Subcutaneous adipose tissue (tissue), 4 donors: ENCODE data around the gene STX11. TPM values are rescaled to one million over a fixed set of nuclear protein-coding genes. Genes with fewer than 3 reads are reported as not detected.

Source experiments
- total RNA-seq, 4 donors: library from RNA; depleted of rRNA; stranded (reverse); fragments of >200 nt; gene quantifications; one replicate each; pipeline ENCODE4 v1.1.0, GENCODE V29; 2016
- TF ChIP-seq, protein P1 (sequence below): fragments of 450-650 bp; IDR thresholded peaks from one replicate; pipeline ENCODE4 v1.5.1; 2016; ENCODE audit warnings: low read depth, mild to moderate bottlenecking, control low read depth, antibody characterized with exemption, moderate library complexity

STX11 gene
- total RNA-seq, 4 donors from 2014 or later, result 42.6 to 103 (median 48.3) TPM

DNA sequence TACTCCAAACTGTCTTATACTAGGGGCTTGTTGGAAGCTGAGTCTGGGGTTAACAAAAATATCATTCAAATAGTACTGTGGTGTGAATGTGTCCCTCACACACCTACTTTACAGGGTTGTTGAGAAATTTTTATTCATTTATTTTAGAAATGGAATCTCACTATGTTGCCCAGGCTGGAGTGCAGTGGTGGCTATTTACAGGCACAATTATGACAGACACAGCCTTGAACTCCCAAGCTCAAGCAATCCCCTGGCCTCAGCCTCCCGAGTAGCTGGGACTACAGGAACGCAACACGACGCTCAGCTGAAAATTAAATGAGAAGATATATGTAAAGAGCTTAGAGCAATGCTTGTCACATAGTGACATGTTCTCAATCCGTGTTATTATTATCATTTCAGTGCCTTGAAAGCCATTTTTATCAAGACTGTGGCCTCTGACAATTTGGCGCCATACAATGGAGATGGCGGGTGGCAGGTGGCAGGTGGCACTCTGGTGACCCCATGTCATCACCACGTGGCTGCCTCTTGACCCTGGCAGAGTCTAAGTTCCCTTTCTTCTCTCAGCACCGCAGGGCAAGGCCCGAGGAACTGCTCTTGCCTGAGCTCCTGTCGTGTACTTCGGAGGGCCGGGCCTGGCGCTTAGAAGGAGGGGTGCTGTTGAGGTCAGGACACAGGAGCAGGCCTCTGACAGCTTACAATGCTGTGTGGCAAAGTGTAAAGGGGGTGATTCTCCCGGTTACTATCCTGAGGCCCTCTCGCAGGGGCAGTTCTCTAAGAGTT lies 64.5 kb downstream of the STX11 start:
- TF ChIP-seq, protein P1, sequence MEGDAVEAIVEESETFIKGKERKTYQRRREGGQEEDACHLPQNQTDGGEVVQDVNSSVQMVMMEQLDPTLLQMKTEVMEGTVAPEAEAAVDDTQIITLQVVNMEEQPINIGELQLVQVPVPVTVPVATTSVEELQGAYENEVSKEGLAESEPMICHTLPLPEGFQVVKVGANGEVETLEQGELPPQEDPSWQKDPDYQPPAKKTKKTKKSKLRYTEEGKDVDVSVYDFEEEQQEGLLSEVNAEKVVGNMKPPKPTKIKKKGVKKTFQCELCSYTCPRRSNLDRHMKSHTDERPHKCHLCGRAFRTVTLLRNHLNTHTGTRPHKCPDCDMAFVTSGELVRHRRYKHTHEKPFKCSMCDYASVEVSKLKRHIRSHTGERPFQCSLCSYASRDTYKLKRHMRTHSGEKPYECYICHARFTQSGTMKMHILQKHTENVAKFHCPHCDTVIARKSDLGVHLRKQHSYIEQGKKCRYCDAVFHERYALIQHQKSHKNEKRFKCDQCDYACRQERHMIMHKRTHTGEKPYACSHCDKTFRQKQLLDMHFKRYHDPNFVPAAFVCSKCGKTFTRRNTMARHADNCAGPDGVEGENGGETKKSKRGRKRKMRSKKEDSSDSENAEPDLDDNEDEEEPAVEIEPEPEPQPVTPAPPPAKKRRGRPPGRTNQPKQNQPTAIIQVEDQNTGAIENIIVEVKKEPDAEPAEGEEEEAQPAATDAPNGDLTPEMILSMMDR, result no peak

DNA sequence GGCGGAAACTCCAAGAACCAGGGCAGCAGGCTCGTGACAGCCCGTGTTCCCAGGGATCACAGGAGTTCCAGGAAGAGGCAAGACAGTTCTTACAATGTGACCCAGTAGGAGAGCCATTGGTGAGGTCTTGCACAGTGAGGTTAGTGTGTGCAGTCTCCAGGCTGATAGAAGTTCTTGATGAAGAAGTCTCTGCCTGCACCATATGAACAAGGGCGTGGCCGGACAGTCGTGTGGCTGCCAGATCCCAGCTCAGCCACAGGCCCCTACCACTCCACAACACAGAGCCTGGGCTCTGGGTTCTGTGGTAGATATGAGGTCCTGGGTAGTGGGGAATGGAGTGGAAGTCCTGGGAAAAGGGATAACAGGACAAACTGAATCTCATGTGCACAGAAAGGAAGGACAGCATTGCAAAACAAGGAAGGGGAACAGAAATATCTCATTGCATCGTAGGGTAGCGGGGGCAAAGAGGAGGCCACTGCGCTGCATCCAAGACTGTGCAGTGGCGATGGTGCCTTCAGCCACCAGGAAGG lies 65.2 kb downstream of the STX11 start:
- TF ChIP-seq, protein P1, result no peak

DNA sequence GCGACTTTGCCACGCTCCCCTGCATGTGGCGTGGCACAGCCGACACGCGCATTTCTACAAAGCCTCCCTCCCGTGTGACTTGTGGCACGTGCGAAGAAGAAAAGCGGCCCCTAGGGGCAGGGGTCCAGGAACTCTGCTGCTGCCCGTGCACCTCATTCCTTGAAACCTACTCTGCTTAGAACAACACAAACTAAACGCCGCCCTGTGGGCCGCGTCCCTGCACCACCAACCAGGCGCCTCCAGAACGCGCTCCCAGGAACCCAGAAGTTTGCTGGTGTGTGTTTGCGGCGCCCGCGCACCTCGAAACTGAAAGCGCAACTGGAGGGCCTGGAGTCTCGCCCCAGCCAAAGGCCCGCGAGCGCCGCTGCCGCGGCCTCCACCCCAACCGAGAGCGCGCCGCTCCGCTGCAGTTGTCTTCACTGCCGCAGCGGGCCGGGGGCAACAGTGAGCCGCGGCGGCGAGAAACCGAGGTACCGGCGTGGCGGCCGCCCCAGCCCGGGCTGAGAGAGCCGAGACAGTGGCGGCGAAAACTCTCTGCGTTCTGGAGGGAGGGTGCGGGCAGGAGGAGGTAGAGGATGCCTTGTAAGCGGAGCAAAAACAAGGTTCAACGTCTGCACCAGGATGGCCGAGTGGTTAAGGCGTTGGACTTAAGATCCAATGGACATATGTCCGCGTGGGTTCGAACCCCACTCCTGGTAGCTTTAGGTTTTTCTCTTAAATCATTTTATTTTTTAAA lies 65.8 kb downstream of the STX11 start:
- TF ChIP-seq, protein P1, result no peak

DNA sequence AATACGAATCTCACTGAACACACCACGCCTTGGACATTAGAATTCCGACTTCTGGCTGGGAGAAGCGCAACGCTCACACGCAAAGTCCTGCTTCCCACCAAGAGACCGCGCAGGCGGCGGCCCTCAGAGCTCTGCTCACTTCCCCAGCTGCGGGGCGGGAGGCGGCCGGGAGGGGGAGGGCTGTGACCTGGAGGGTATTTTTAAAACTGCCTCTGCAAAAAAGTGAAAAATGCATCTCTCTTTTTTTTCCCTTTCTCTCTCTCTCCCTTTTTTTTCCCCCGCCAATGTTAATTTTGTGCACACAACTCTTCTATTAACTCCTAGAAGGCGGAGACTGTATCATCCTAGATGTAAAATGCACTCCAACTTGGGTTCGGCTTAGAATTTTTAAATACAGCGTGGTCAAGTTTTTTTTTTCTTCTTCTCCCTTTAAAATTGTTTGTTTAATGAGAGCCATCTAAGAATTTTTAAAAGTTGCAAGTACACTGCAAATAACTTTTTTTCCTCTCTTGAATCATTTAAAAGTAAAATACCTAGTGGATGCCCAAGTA lies 66.4 kb downstream of the STX11 start:
- TF ChIP-seq, protein P1, result no peak

DNA sequence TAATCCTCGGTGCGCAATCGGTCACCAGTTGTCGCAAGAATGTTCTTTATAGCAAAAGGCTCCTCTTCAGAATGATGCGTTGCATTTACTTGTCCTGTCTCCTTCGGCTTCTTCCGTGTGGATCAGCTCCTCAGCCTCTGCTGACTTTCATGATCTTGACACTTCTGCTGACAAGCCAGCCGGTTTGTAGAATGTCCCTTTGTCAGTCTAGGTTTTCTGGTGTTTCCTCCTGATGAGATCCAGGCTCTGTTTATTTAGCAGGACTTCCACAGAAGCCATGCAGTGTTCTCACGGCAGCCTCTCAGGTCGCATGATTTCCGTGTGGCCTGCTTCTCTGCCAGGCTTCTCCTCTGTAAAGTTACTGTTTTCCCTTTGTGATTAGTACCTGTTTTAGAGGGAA lies 66.9 kb downstream of the STX11 start:
- TF ChIP-seq, protein P1, result no peak

DNA sequence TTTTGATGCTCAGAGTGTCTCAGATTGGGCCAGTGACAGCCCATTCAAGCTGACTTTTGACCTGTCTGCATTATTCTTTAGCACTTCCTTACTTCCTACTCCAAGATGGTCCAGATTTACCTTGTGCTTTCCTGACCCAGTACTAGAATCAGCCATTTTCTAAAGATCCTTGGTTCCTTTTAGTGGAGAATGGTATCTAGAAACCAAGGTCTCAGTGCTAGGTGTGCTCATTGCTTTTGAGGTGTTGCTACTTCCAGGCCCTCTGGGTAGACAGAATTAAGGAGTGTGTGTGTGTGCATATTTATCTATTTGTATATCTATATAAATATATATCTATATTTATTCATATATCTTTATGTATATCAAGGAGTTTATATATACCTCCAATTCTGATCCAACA lies 67.5 kb downstream of the STX11 start:
- TF ChIP-seq, protein P1, result no peak
